Kidney (tissue), 14 donors: ENCODE measurements around the gene ALKBH3. TPM values are rescaled to one million over a fixed set of nuclear protein-coding genes. Genes with fewer than 3 reads are reported as not detected.

ENCODE experiments used
- DNase-seq, 5 donors: peaks; one replicate each; pipeline ENCODE4 v3.0.0-alpha.2; 2013 to 2020
- FAIRE-seq: peaks from 2 replicates; lab custom pipeline; 2012; peaks lifted over from hg19 to GRCh38; lab: Jason Lieb, UNC
- H3K27ac ChIP-seq, 2 donors: one replicate each; pipeline ENCODE4 v1.7.0; 2013; ENCODE audit warnings: low read depth in 2 of 2, low read length in 2 of 2, inconsistent platforms in 1 of 2
- H3K27me3 ChIP-seq: one replicate; pipeline ENCODE4 v1.7.1; 2013; ENCODE audit warnings: low read length, inconsistent platforms; ENCODE audit not compliant: control insufficient read depth, insufficient read depth
- H3K36me3 ChIP-seq, 3 donors: one replicate each; pipeline versions ENCODE4 v1.7.0 to v1.7.1; 2013; ENCODE audit warnings: low read length in 3 of 3, control low read depth in 1 of 3, inconsistent platforms in 1 of 3; ENCODE audit not compliant: insufficient read depth in 3 of 3, control insufficient read depth in 2 of 3
- H3K4me1 ChIP-seq, 3 donors: one replicate each; pipeline versions ENCODE4 v1.7.0 to v1.7.1; 2013; ENCODE audit warnings: low read length in 3 of 3, inconsistent platforms in 1 of 3, low read depth in 1 of 3; ENCODE audit not compliant: control insufficient read depth in 2 of 3, insufficient read depth in 2 of 3
- H3K4me3 ChIP-seq, 3 donors: one replicate each; pipeline versions ENCODE4 v1.7.0 to v1.8.1; 2013; ENCODE audit warnings: low read length in 3 of 3, control low read depth in 1 of 3, inconsistent platforms in 1 of 3
- H3K9ac ChIP-seq, 3 donors: one replicate each; pipeline versions ENCODE4 v1.7.0 to v1.7.1; 2013; ENCODE audit warnings: low read length in 3 of 3, control low read depth in 1 of 3, inconsistent platforms in 1 of 3
- H3K9me3 ChIP-seq, 3 donors: one replicate each; pipeline versions ENCODE4 v1.7.0 to v1.7.1; 2013; ENCODE audit warnings: low read length in 3 of 3, control low read depth in 1 of 3, inconsistent platforms in 1 of 3; ENCODE audit not compliant: control insufficient read depth in 2 of 3, insufficient read depth in 1 of 3
- CTCF ChIP-seq: IDR thresholded peaks from 3 replicates; pipeline ENCODE4 v1.5.1; 2012; ENCODE audit warnings: mild to moderate bottlenecking, moderate library complexity, borderline replicate concordance; ENCODE audit not compliant: insufficient read depth; ENCODE audit errors: extremely low read depth
- intact Hi-C: fragments of 100-400 bp; cut with DNase I; formaldehyde crosslinking; loops from one replicate; pipeline ENCODE4 v1.11.1; 2022
- polyA plus RNA-seq: library from polyadenylated mRNA; stranded (reverse); fragments of 350-450 nt; fragmentation: Illumina TruSeq; extraction: RNeasy Lipid Tissue Mini Kit (QIAGEN cat#74804); gene quantifications from one replicate; pipeline ENCODE4 v1.2.3, GENCODE V29; 2014; ENCODE audit warnings: low read depth, low replicate concordance; ENCODE audit not compliant: insufficient read depth
- total RNA-seq: library from RNA; stranded (reverse); fragmentation: NEBNext Ultra II Directional; extraction: Animal tissue kit (Norgen Biotek cat#: 25700); gene quantifications from one replicate; pipeline ENCODE4 v1.2.1, GENCODE V29; 2021
- donor health status: control.
- donor health status: control.
- donor health status: control.
- donor health status: control.
- donor health status: control.
- donor health status: DM: yes; HTN: yes; CAD: no.
- donor health status: Normal renal cell carcinoma (clear cell type).

ALKBH3 gene
- total and polyA plus RNA-seq, 2 donors from 2014 or later = 23.8 to 49.0 TPM

- Histone ChIP-seq H3K9me3 (no peaks in the 10 kb centered on the region), H3K36me3 (no peaks in the 10 kb centered on the region), H3K27ac (no peak overlapping the region), H3K9ac (no peak overlapping the region), H3K4me1 (peaks cover 4 to 9% (median 6%) of the 10 kb centered on the region in 3 donors), H3K4me3 (no peak overlapping the region), H3K27me3 (no peaks in the 10 kb centered on the region)
- no peak for DNase-seq
- no peak for FAIRE-seq
- intact Hi-C loops = no loop called here
- TF ChIP-seq CTCF = no peak
These were observed 46.4 kb downstream of the ALKBH3 start for GRCh38 chr11:43927070-43927469.

GRCh38 chr11:43927925-43928707 lies 47.5 kb downstream of the ALKBH3 start:
- intact Hi-C loops = no loop called here
- H3K27me3 ChIP-seq = no peaks in the 10 kb centered on the region
- H3K4me1 ChIP-seq = peaks cover 4 to 6% (median 6%) of the 10 kb centered on the region in 3 donors
- DNase-seq (no peak), FAIRE-seq (no peak)
- no peaks in the 10 kb centered on the region for H3K9me3 ChIP-seq
- H3K27ac ChIP-seq = no peak overlapping the region
- H3K36me3 ChIP-seq = no peaks in the 10 kb centered on the region
- H3K4me3 ChIP-seq = no peak overlapping the region
- H3K9ac ChIP-seq = no peak overlapping the region
- no peak for TF ChIP-seq CTCF

- no peak overlapping the region for H3K4me3 ChIP-seq
- DNase-seq (no peak), FAIRE-seq (no peak)
- H3K9ac ChIP-seq = no peak overlapping the region
- H3K27me3 ChIP-seq = no peaks in the 10 kb centered on the region
- peaks cover 1 to 9% (median 4%) of the 10 kb centered on the region in 3 donors for H3K4me1 ChIP-seq
- H3K36me3 ChIP-seq = no peaks in the 10 kb centered on the region
- no peak overlapping the region for H3K27ac ChIP-seq
- no peaks in the 10 kb centered on the region for H3K9me3 ChIP-seq
- no peak for TF ChIP-seq CTCF
- intact Hi-C loops = no loop called here
These were observed 48.1 kb downstream of the ALKBH3 start for GRCh38 chr11:43928721-43929120.
